GM12891 (cell line): ENCODE measurements around the gene GAB1.

Experiments used
- PAX5 ChIP-seq: IDR thresholded peaks from 2 replicates; pipeline ENCODE4 v1.6.1; 2011; ENCODE audit warnings: low read length, moderate library complexity, mild to moderate bottlenecking; ENCODE audit not compliant: insufficient read depth, severe bottlenecking
- POLR2A ChIP-seq: IDR thresholded peaks from 2 replicates; pipeline ENCODE4 v1.6.1; 2011; ENCODE audit warnings: low read depth, low read length, control low read depth
- POLR2AphosphoS5 ChIP-seq: IDR thresholded peaks from 2 replicates; pipeline ENCODE4 v1.6.1; 2011; ENCODE audit warnings: low read depth, low read length, control low read depth
- POU2F2 ChIP-seq: IDR thresholded peaks from 2 replicates; pipeline ENCODE4 v1.6.1; 2011; ENCODE audit warnings: low read depth, mild to moderate bottlenecking, control low read depth, low read length, moderate library complexity
- SPI1 ChIP-seq: IDR thresholded peaks from 2 replicates; pipeline ENCODE4 v1.6.1; 2011; ENCODE audit warnings: low read depth, low read length, control low read depth
- TAF1 ChIP-seq: IDR thresholded peaks from 2 replicates; pipeline ENCODE4 v1.6.1; 2011; ENCODE audit warnings: low read depth, low read length, control low read depth

GRCh38 chr4:143417679-143418403 lies 81.2 kb downstream of the GAB1 start:
- 0 out of 2 replicates have a peak, but pooled peaks have one; percentile 22 for TF ChIP-seq POLR2A
- no peak for TF ChIP-seq POLR2AphosphoS5
- TF ChIP-seq TAF1 = no peak
- no peak for TF ChIP-seq PAX5
- TF ChIP-seq SPI1 = peak; percentile 48
- TF ChIP-seq POU2F2 = no peak
